IMR-90 (cell line): ENCODE data around the gene ANG.

Source experiments
- CEBPB ChIP-seq: IDR thresholded peaks from 2 replicates; pipeline ENCODE4 v1.6.1; 2012; ENCODE audit warnings: low read depth, low read length, improper control_type of control experiment
- ELK1 ChIP-seq: fragments of 150-350 bp; IDR thresholded peaks from 2 replicates; pipeline ENCODE4 v1.6.1; 2016; ENCODE audit warnings: low read depth, mild to moderate bottlenecking, low read length, moderate library complexity, borderline replicate concordance
- POLR2A ChIP-seq: IDR thresholded peaks from 2 replicates; pipeline ENCODE4 v1.6.1; 2012; ENCODE audit warnings: mild to moderate bottlenecking, low read depth, low read length
- USF2 ChIP-seq: fragments of 150-350 bp; IDR thresholded peaks from 2 replicates; pipeline ENCODE4 v1.6.1; 2017; ENCODE audit warnings: mild to moderate bottlenecking, antibody characterized with exemption, low read length, low read depth
- TF ChIP-seq, protein P1 (sequence below): conservative IDR thresholded peaks from 2 replicates; pipeline ENCODE4 v1.5.1; 2012; ENCODE audit warnings: mild to moderate bottlenecking, low read depth, low read length, improper control_type of control experiment

GRCh38 chr14:20722016-20722415 is 33.5 kb downstream of the ANG start:
- TF ChIP-seq USF2 = no peak
- no peak for TF ChIP-seq ELK1
- TF ChIP-seq, protein P1, sequence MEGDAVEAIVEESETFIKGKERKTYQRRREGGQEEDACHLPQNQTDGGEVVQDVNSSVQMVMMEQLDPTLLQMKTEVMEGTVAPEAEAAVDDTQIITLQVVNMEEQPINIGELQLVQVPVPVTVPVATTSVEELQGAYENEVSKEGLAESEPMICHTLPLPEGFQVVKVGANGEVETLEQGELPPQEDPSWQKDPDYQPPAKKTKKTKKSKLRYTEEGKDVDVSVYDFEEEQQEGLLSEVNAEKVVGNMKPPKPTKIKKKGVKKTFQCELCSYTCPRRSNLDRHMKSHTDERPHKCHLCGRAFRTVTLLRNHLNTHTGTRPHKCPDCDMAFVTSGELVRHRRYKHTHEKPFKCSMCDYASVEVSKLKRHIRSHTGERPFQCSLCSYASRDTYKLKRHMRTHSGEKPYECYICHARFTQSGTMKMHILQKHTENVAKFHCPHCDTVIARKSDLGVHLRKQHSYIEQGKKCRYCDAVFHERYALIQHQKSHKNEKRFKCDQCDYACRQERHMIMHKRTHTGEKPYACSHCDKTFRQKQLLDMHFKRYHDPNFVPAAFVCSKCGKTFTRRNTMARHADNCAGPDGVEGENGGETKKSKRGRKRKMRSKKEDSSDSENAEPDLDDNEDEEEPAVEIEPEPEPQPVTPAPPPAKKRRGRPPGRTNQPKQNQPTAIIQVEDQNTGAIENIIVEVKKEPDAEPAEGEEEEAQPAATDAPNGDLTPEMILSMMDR = no peak
- no peak for TF ChIP-seq CEBPB
- no peak for TF ChIP-seq POLR2A
